ENCODE measurements around the gene PCGF1.
A peak's percentile ranks its signal among the peaks of the same experiment; 100 is the strongest.
"Not testable (repeated sequence)": the region's sequence is repeated elsewhere in the genome, so short reads cannot be mapped to it uniquely, and the experiment has no call there.

The PCGF1 gene

DNA sequence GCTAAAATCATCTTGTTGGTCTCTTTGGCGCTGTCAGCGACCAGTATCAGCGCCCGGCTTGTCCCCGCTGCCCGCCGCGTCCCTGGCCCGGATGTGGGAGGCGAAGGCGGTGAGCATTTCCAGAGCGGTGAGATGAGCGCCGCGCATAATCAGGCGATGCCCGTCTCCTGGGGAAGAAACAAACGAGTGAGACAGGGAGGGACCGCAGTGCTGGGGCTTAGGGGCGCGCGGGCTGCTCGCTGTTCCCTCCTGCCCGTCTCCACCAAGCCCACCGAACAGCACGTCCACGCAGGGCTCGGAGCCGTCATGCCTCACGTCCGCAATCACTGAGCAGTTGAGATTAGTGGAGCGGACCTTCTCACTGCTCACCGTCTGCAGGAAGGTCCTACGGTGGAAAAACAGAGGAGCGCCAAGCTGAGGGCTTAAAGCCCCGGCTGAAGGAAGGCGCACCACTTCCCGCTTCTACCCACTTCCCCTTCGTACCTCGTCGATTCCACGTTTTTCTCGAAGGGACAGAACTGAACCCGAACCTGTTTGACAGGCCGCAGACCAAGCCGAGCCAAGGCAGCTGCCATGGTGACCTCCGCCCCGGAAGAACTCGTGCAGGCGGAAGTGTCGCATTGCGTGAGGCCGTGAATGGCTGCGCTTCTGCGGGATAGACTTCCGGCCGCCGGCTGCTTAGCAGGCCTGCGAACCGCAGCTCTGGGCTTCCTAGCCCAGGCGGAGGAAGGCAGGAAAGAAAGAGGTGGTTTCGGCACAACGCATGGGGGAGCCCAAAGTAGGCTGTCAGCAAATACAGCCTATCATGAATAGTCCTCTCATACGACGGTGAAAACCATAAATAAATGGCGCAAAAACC, 35.2 kb downstream of the PCGF1 start, which contains the start of gene MRPL53:
Gene MRPL53, minus strand, starts transcription at position 595 of the 859 bp plus-strand sequence. Its CDS starts 20 bp downstream, at position 575.
- peak; percentile 91 for ATAC-seq
- TF ChIP-seq CSDC2 (CRISPR knock-in tag; IDR thresholded peaks at IDR 0.05), result no peak
- peak; percentile 86 for TF ChIP-seq GLIS3 (CRISPR knock-in tag; IDR thresholded peaks at IDR 0.05)
- TF ChIP-seq TOX (CRISPR knock-in tag; IDR thresholded peaks at IDR 0.05; ENCODE audit: borderline replicate concordance), result no peak
- TF ChIP-seq TCF4 (CRISPR knock-in tag; IDR thresholded peaks at IDR 0.05; ENCODE audit: borderline replicate concordance), result 0 out of 2 replicates have a peak, but pooled peaks have one; percentile 15
- TF ChIP-seq, protein P1, sequence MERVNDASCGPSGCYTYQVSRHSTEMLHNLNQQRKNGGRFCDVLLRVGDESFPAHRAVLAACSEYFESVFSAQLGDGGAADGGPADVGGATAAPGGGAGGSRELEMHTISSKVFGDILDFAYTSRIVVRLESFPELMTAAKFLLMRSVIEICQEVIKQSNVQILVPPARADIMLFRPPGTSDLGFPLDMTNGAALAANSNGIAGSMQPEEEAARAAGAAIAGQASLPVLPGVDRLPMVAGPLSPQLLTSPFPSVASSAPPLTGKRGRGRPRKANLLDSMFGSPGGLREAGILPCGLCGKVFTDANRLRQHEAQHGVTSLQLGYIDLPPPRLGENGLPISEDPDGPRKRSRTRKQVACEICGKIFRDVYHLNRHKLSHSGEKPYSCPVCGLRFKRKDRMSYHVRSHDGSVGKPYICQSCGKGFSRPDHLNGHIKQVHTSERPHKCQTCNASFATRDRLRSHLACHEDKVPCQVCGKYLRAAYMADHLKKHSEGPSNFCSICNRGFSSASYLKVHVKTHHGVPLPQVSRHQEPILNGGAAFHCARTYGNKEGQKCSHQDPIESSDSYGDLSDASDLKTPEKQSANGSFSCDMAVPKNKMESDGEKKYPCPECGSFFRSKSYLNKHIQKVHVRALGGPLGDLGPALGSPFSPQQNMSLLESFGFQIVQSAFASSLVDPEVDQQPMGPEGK (CRISPR knock-in tag; IDR thresholded peaks at IDR 0.05; ENCODE audit: borderline replicate concordance), result no peak
- peak; percentile 61; the same call in 1 of the 2 replicates for TF ChIP-seq ZFP3 (CRISPR knock-in tag; IDR thresholded peaks at IDR 0.05)
- TF ChIP-seq SNAI2 (CRISPR knock-in tag; IDR thresholded peaks at IDR 0.05), result no peak
- TF ChIP-seq PPARA (CRISPR knock-in tag; IDR thresholded peaks at IDR 0.05; ENCODE audit: borderline replicate concordance), result no peak
- TF ChIP-seq, protein P2, sequence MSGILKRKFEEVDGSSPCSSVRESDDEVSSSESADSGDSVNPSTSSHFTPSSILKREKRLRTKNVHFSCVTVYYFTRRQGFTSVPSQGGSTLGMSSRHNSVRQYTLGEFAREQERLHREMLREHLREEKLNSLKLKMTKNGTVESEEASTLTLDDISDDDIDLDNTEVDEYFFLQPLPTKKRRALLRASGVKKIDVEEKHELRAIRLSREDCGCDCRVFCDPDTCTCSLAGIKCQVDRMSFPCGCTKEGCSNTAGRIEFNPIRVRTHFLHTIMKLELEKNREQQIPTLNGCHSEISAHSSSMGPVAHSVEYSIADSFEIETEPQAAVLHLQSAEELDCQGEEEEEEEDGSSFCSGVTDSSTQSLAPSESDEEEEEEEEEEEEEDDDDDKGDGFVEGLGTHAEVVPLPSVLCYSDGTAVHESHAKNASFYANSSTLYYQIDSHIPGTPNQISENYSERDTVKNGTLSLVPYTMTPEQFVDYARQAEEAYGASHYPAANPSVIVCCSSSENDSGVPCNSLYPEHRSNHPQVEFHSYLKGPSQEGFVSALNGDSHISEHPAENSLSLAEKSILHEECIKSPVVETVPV (CRISPR knock-in tag; IDR thresholded peaks at IDR 0.05), result no peak
- no peak for TF ChIP-seq ZNF8 (CRISPR knock-in tag; IDR thresholded peaks at IDR 0.05)
- 0 out of 2 replicates have a peak, but pooled peaks have one; percentile 11 for TF ChIP-seq RARB (CRISPR knock-in tag; IDR thresholded peaks at IDR 0.05)
- no peak for TF ChIP-seq OSR1 (CRISPR knock-in tag; IDR thresholded peaks at IDR 0.05)
- TF ChIP-seq, protein P3, sequence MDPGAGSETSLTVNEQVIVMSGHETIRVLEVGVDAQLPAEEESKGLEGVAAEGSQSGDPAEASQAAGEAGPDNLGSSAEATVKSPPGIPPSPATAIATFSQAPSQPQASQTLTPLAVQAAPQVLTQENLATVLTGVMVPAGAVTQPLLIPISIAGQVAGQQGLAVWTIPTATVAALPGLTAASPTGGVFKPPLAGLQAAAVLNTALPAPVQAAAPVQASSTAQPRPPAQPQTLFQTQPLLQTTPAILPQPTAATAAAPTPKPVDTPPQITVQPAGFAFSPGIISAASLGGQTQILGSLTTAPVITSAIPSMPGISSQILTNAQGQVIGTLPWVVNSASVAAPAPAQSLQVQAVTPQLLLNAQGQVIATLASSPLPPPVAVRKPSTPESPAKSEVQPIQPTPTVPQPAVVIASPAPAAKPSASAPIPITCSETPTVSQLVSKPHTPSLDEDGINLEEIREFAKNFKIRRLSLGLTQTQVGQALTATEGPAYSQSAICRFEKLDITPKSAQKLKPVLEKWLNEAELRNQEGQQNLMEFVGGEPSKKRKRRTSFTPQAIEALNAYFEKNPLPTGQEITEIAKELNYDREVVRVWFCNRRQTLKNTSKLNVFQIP (CRISPR knock-in tag; IDR thresholded peaks at IDR 0.05; ENCODE audit: borderline replicate concordance, low read depth), result 0 out of 2 replicates have a peak, but pooled peaks have one; percentile 70
- no peak for TF ChIP-seq ESRRG (CRISPR knock-in tag; IDR thresholded peaks at IDR 0.05)

DNA sequence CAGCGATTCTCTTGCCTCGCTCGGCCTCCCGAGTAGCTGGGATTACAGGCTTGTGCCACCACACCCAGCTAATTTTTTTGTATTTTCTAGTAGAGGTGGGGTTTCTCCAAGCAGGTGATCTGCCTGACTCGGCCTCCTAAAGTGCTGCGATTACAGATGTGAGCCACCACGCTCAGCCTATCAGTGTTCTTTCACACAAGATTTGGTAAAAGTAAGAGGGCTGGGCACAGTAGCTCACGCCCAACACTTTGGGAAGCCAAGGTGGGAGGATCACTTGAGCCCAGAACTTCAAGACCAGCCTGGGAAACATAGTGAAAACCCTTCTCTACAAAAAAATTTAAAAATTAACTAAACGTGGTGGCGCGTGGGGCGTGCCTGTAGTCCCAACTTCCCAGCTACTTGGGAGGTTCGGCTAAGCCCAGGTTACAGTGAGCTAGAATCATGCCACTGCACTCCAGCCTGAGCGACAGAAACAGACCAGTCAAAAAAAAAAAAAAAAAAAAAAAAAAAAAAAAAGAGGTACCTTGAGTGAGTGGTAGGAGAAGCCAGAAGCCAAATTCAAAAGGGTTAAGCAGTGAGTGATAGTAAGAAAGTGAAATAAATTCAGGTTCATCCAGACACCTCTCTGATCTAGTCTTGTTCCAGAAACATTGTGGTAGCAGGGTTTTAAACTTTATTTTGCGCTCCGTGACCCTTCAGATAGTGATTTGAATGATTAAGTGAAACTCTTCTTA, 36.0 kb downstream of the PCGF1 start:
- ATAC-seq, result peak; percentile 3; the same call in 2 of the 3 replicates
- TF ChIP-seq TCF4 (CRISPR knock-in tag; IDR thresholded peaks at IDR 0.05; ENCODE audit: borderline replicate concordance), result no peak
- TF ChIP-seq SNAI2 (CRISPR knock-in tag; IDR thresholded peaks at IDR 0.05), result no peak
- TF ChIP-seq, protein P2 (CRISPR knock-in tag; IDR thresholded peaks at IDR 0.05), result no peak
- no peak for TF ChIP-seq OSR1 (CRISPR knock-in tag; IDR thresholded peaks at IDR 0.05)
- no peak for TF ChIP-seq ZNF8 (CRISPR knock-in tag; IDR thresholded peaks at IDR 0.05)
- no peak for TF ChIP-seq TOX (CRISPR knock-in tag; IDR thresholded peaks at IDR 0.05; ENCODE audit: borderline replicate concordance)
- TF ChIP-seq ZFP30 (CRISPR knock-in tag; IDR thresholded peaks at IDR 0.05), result no peak
- TF ChIP-seq ESRRG (CRISPR knock-in tag; IDR thresholded peaks at IDR 0.05), result no peak
- TF ChIP-seq PPARA (CRISPR knock-in tag; IDR thresholded peaks at IDR 0.05; ENCODE audit: borderline replicate concordance), result no peak
- TF ChIP-seq, protein P4, sequence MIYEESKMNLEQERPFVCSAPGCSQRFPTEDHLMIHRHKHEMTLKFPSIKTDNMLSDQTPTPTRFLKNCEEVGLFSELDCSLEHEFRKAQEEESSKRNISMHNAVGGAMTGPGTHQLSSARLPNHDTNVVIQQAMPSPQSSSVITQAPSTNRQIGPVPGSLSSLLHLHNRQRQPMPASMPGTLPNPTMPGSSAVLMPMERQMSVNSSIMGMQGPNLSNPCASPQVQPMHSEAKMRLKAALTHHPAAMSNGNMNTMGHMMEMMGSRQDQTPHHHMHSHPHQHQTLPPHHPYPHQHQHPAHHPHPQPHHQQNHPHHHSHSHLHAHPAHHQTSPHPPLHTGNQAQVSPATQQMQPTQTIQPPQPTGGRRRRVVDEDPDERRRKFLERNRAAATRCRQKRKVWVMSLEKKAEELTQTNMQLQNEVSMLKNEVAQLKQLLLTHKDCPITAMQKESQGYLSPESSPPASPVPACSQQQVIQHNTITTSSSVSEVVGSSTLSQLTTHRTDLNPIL (CRISPR knock-in tag; IDR thresholded peaks at IDR 0.05; ENCODE audit: low read depth), result no peak
- TF ChIP-seq, protein P1 (CRISPR knock-in tag; IDR thresholded peaks at IDR 0.05; ENCODE audit: borderline replicate concordance), result no peak
- TF ChIP-seq BACH2 (CRISPR knock-in tag; IDR thresholded peaks at IDR 0.05; ENCODE audit: borderline replicate concordance), result no peak
- TF ChIP-seq, protein P3 (CRISPR knock-in tag; IDR thresholded peaks at IDR 0.05; ENCODE audit: borderline replicate concordance, low read depth), result no peak
- no peak for TF ChIP-seq CSDC2 (CRISPR knock-in tag; IDR thresholded peaks at IDR 0.05)
- TF ChIP-seq GLIS3 (CRISPR knock-in tag; IDR thresholded peaks at IDR 0.05), result no peak
- TF ChIP-seq ZNF565 (CRISPR knock-in tag; conservative IDR thresholded peaks at IDR 0.05; ENCODE audit: low read depth), result no peak
- TF ChIP-seq ARNTL (CRISPR knock-in tag; IDR thresholded peaks at IDR 0.05; ENCODE audit: borderline replicate concordance, low read depth), result no peak

DNA sequence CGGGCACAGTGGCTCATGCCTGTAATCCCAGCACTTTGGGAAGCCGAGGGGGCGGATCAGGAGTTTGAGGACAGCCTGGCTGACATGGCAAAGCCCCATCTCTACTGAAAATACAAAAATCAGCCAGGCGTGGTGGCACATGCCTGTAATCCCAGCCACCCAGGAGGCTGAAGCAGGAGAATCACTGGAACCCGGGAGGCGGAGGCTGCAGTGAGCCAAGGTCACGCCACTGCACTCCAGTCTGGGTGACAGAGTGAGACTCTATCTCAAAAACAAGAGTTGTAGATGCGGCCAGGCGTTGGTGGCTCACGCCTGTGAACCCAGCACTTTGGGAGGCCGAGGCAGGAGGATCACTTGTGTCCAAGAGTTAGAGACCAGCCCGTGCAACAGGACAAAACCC, 36.8 kb downstream of the PCGF1 start:
- ATAC-seq, result not testable (repeated sequence)

All from SK-N-SH treated with all-trans-retinoic acid at 6 μM for 48 hours (cell line).